WTC11 (cell line): ENCODE results near the gene MRPS6.

ENCODE experiments used
- JUN ChIP-seq: sonication (generic); formaldehyde crosslinking; IDR thresholded peaks from 2 replicates; pipeline ENCODE4 v1.8.0; 2023; ENCODE audit warnings: mild to moderate bottlenecking, missing genetic modification reagents
- MXD4 ChIP-seq: fragments of 250-450 bp; sonication (Bioruptor Pico); IDR thresholded peaks from 2 replicates; pipeline ENCODE4 v1.8.0; 2021; ENCODE audit warnings: mild to moderate bottlenecking, moderate library complexity, borderline replicate concordance
- MYBL2 ChIP-seq: sonication (generic); formaldehyde crosslinking; IDR thresholded peaks from 2 replicates; pipeline ENCODE4 v1.8.1; 2023; ENCODE audit warnings: mild to moderate bottlenecking, moderate library complexity, missing genetic modification reagents
- NFYB ChIP-seq: sonication (generic); formaldehyde crosslinking; conservative IDR thresholded peaks from 2 replicates; pipeline ENCODE4 v1.8.0; 2022; ENCODE audit warnings: low read depth, missing genetic modification reagents
- RELA ChIP-seq: sonication (generic); formaldehyde crosslinking; IDR thresholded peaks from 2 replicates; pipeline ENCODE4 v1.8.1; 2022; ENCODE audit warnings: missing genetic modification reagents, mild to moderate bottlenecking, borderline replicate concordance
- TF ChIP-seq, protein P1 (sequence below): fragments of 200-600 bp; IDR thresholded peaks from 2 replicates; pipeline ENCODE4 v1.8.0; 2022; ENCODE audit warnings: antibody characterized with exemption
- TF ChIP-seq, protein P2 (sequence below): fragments of 250-450 bp; sonication (Bioruptor Pico); conservative IDR thresholded peaks from 2 replicates; pipeline ENCODE4 v1.9.0; 2021; ENCODE audit warnings: mild to moderate bottlenecking
- TF ChIP-seq, protein P3 (sequence below): sonication (generic); formaldehyde crosslinking; IDR thresholded peaks from 2 replicates; pipeline ENCODE4 v1.8.1; 2023; ENCODE audit warnings: mild to moderate bottlenecking, missing genetic modification reagents, borderline replicate concordance

DNA sequence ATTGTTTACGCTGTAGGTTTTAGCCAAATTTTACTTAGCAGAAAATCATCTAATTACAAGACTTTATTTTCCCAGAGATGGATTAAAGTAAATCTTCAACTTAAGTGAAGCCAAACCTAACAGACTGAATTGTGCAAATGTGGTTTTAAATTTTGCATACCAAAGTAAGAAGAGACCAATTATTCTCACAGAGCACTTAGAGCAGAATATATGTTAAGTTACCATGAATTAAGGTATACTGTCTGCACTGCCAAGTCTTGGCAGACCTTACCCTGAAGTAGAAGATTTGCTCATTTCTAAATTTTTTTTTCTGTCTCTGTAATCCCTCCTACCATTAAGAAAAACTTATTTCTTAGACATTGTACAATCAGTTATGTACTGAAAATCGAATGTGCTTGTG, 24.1 kb downstream of the MRPS6 start:
- TF ChIP-seq, protein P1, sequence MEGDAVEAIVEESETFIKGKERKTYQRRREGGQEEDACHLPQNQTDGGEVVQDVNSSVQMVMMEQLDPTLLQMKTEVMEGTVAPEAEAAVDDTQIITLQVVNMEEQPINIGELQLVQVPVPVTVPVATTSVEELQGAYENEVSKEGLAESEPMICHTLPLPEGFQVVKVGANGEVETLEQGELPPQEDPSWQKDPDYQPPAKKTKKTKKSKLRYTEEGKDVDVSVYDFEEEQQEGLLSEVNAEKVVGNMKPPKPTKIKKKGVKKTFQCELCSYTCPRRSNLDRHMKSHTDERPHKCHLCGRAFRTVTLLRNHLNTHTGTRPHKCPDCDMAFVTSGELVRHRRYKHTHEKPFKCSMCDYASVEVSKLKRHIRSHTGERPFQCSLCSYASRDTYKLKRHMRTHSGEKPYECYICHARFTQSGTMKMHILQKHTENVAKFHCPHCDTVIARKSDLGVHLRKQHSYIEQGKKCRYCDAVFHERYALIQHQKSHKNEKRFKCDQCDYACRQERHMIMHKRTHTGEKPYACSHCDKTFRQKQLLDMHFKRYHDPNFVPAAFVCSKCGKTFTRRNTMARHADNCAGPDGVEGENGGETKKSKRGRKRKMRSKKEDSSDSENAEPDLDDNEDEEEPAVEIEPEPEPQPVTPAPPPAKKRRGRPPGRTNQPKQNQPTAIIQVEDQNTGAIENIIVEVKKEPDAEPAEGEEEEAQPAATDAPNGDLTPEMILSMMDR = no peak
- TF ChIP-seq JUN (CRISPR knock-in tag) = no peak
- TF ChIP-seq, protein P2, sequence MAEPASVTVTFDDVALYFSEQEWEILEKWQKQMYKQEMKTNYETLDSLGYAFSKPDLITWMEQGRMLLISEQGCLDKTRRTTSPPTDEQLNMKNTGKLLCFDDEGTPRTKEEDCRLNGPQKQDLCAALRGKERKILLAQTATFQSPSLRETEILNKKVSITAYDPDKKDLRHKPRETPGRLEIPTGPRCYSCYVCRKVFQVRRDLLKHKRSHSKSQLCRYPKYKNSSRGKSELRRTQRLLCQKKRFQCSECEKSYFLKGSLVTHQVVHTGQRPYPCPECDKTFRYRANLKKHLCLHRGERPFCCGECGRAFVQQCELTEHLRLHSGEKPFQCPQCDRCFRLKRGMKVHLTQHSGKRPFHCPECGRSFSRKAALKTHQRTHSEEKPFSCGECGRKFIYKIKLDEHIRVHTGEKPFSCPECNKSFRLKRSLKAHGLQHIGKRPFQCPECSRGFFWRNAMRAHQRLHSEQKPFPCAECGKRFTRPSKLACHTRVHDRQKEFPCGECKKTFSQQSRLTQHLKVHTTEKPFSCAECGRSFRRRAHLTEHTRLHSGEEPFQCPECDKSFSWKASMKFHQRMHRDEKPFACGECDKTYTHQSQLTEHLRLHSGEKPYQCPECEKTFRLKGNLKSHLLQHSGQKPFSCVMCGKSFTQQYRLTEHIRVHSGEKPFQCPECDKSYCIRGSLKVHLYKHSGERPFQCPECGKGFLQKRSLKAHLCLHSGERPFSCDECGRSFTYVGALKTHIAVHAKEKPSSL (CRISPR knock-in tag) = no peak
- no peak for TF ChIP-seq NFYB
- no peak for TF ChIP-seq MYBL2 (CRISPR knock-in tag)
- no peak for TF ChIP-seq MXD4 (CRISPR knock-in tag)
- TF ChIP-seq, protein P3, sequence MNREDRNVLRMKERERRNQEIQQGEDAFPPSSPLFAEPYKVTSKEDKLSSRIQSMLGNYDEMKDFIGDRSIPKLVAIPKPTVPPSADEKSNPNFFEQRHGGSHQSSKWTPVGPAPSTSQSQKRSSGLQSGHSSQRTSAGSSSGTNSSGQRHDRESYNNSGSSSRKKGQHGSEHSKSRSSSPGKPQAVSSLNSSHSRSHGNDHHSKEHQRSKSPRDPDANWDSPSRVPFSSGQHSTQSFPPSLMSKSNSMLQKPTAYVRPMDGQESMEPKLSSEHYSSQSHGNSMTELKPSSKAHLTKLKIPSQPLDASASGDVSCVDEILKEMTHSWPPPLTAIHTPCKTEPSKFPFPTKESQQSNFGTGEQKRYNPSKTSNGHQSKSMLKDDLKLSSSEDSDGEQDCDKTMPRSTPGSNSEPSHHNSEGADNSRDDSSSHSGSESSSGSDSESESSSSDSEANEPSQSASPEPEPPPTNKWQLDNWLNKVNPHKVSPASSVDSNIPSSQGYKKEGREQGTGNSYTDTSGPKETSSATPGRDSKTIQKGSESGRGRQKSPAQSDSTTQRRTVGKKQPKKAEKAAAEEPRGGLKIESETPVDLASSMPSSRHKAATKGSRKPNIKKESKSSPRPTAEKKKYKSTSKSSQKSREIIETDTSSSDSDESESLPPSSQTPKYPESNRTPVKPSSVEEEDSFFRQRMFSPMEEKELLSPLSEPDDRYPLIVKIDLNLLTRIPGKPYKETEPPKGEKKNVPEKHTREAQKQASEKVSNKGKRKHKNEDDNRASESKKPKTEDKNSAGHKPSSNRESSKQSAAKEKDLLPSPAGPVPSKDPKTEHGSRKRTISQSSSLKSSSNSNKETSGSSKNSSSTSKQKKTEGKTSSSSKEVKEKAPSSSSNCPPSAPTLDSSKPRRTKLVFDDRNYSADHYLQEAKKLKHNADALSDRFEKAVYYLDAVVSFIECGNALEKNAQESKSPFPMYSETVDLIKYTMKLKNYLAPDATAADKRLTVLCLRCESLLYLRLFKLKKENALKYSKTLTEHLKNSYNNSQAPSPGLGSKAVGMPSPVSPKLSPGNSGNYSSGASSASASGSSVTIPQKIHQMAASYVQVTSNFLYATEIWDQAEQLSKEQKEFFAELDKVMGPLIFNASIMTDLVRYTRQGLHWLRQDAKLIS (CRISPR knock-in tag) = no peak
- no peak for TF ChIP-seq RELA
